ENCODE data around the gene MAD1L1.

The MAD1L1 gene

GRCh38 chr7:2033586-2034135 is 199.1 kb downstream of the MAD1L1 start:
- DNase-seq (ENCODE audit: low spot score) (no peak), FAIRE-seq (no peak)

- FAIRE-seq: no peak
Measured at GRCh38 chr7:2032876-2033407, 199.8 kb downstream of the MAD1L1 start.

GRCh38 chr7:2032030-2032875 is 200.5 kb downstream of the MAD1L1 start:
- DNase-seq (ENCODE audit: low spot score) (no peak), FAIRE-seq (peak; percentile 90)

More at GRCh38 chr7:2032876-2033407, 199.8 kb downstream of the MAD1L1 start:
- no peak for DNase-seq (ENCODE audit: low spot score)

GRCh38 chr7:2031451-2031845 is 201.3 kb downstream of the MAD1L1 start:
- FAIRE-seq (peak; percentile 89), DNase-seq (ENCODE audit: low spot score) (no peak)

- peak; percentile 86 for FAIRE-seq
- no peak for DNase-seq (ENCODE audit: low spot score)
Measured at GRCh38 chr7:2030475-2031450, 202.0 kb downstream of the MAD1L1 start.

GRCh38 chr7:2029936-2030335 is 202.8 kb downstream of the MAD1L1 start:
- no peak for DNase-seq (ENCODE audit: low spot score)
- peak; percentile 52 for FAIRE-seq

GRCh38 chr7:2029211-2029905 is 203.4 kb downstream of the MAD1L1 start:
- DNase-seq (ENCODE audit: low spot score) (no peak), FAIRE-seq (peak; percentile 72)

GRCh38 chr7:2028733-2029132 is 204.0 kb downstream of the MAD1L1 start:
- FAIRE-seq (peak; percentile 62), DNase-seq (ENCODE audit: low spot score) (no peak)

- no peak for FAIRE-seq
- no peak for DNase-seq (ENCODE audit: low spot score)
Measured at GRCh38 chr7:2025188-2025587, 207.6 kb downstream of the MAD1L1 start.

GRCh38 chr7:2024567-2024918 is 208.2 kb downstream of the MAD1L1 start:
- DNase-seq (ENCODE audit: low spot score) (no peak), FAIRE-seq (no peak)

GRCh38 chr7:2023877-2024566 is 208.7 kb downstream of the MAD1L1 start:
- no peak for DNase-seq (ENCODE audit: low spot score)
- no peak for FAIRE-seq

- FAIRE-seq (no peak), DNase-seq (ENCODE audit: low spot score) (no peak)
Measured at GRCh38 chr7:2022737-2023250, 210.0 kb downstream of the MAD1L1 start.

GRCh38 chr7:2022021-2022409 is 210.7 kb downstream of the MAD1L1 start:
- FAIRE-seq (peak; percentile 65), DNase-seq (ENCODE audit: low spot score) (no peak)

- FAIRE-seq: peak; percentile 100
- peak; percentile 87 for DNase-seq (ENCODE audit: low spot score)
Measured at GRCh38 chr7:2019711-2020511, 212.8 kb downstream of the MAD1L1 start.

GRCh38 chr7:2019461-2019710 is 213.4 kb downstream of the MAD1L1 start:
- DNase-seq (ENCODE audit: low spot score) (no peak), FAIRE-seq (no peak)

GRCh38 chr7:2018569-2019460 is 213.9 kb downstream of the MAD1L1 start:
- FAIRE-seq (no peak), DNase-seq (ENCODE audit: low spot score) (peak; percentile 90)

- DNase-seq (ENCODE audit: low spot score) (no peak), FAIRE-seq (no peak)
Measured at GRCh38 chr7:2017914-2018568, 214.7 kb downstream of the MAD1L1 start.

GRCh38 chr7:2017481-2017891 is 215.3 kb downstream of the MAD1L1 start:
- FAIRE-seq: peak; percentile 37

More at GRCh38 chr7:2017481-2017891, 215.3 kb downstream of the MAD1L1 start:
- no peak for DNase-seq (ENCODE audit: low spot score)

All from urothelium cell line (cell line).